ENCODE data around the gene RLBP1.

DNA sequence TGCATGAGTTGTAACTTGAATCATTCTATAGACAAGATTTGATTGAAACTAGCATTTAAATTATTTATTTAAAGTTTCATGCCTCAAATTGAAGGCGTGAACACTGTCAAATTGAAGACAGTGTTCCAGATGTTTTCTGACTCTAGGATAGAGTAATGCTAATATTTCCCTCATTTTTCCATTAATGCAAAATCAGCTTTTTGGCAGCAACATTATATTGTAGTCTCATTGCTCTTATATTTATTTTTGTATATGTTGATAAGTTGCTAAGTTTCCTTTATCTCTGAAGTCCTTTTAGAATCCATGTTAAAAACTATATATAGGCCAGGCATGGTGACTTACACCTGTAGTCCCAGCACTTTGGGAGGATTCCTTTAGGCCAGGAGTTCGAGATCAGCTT lies 27.2 kb upstream of the RLBP1 start:
- TF ChIP-seq, protein P1, sequence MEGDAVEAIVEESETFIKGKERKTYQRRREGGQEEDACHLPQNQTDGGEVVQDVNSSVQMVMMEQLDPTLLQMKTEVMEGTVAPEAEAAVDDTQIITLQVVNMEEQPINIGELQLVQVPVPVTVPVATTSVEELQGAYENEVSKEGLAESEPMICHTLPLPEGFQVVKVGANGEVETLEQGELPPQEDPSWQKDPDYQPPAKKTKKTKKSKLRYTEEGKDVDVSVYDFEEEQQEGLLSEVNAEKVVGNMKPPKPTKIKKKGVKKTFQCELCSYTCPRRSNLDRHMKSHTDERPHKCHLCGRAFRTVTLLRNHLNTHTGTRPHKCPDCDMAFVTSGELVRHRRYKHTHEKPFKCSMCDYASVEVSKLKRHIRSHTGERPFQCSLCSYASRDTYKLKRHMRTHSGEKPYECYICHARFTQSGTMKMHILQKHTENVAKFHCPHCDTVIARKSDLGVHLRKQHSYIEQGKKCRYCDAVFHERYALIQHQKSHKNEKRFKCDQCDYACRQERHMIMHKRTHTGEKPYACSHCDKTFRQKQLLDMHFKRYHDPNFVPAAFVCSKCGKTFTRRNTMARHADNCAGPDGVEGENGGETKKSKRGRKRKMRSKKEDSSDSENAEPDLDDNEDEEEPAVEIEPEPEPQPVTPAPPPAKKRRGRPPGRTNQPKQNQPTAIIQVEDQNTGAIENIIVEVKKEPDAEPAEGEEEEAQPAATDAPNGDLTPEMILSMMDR (IDR thresholded peaks at IDR 0.05; ENCODE audit: low read depth, low read length): no peak
- TF ChIP-seq EZH2phosphoT487 (IDR thresholded peaks at IDR 0.05; ENCODE audit: low read depth): no peak
